GM19099 (cell line): ENCODE data around the gene FMNL1.

ENCODE experiments used
- POLR2A ChIP-seq: IDR thresholded peaks from 3 replicates; pipeline ENCODE4 v1.6.1; 2011; ENCODE audit warnings: low read depth; ENCODE audit not compliant: insufficient read length; ENCODE audit errors: extremely low read depth

Gene FMNL1

GRCh38 chr17:45221081-45222013 lies at the start of gene FMNL1:
TSS of gene FMNL1 (plus strand) at chr17:45221885. CDS start at chr17:45222125, 240 bp downstream.
- TF ChIP-seq POLR2A = peak; percentile 56

- no peak for TF ChIP-seq POLR2A
These were observed 49.5 kb upstream of the FMNL1 start for GRCh38 chr17:45172232-45172540.

- TF ChIP-seq POLR2A = peak; percentile 32
These were observed 49.0 kb upstream of the FMNL1 start for GRCh38 chr17:45172541-45173286.

GRCh38 chr17:45175759-45176115 lies 45.9 kb upstream of the FMNL1 start:
- TF ChIP-seq POLR2A = no peak

- no peak for TF ChIP-seq POLR2A
These were observed 44.1 kb upstream of the FMNL1 start for GRCh38 chr17:45177563-45177962.

GRCh38 chr17:45184144-45184543 lies 37.5 kb upstream of the FMNL1 start:
- TF ChIP-seq POLR2A = no peak

GRCh38 chr17:45186801-45187354 lies 34.8 kb upstream of the FMNL1 start:
- TF ChIP-seq POLR2A = no peak

- TF ChIP-seq POLR2A = no peak
These were observed 32.7 kb upstream of the FMNL1 start for GRCh38 chr17:45189009-45189408.

GRCh38 chr17:45190503-45191255 lies 31.0 kb upstream of the FMNL1 start:
- no peak for TF ChIP-seq POLR2A

GRCh38 chr17:45195424-45195823 lies 26.3 kb upstream of the FMNL1 start:
- no peak for TF ChIP-seq POLR2A

- no peak for TF ChIP-seq POLR2A
These were observed 24.6 kb upstream of the FMNL1 start for GRCh38 chr17:45197108-45197507.

GRCh38 chr17:45197555-45198334 lies 23.9 kb upstream of the FMNL1 start:
- no peak for TF ChIP-seq POLR2A

- TF ChIP-seq POLR2A = no peak
These were observed 21.0 kb upstream of the FMNL1 start for GRCh38 chr17:45200701-45201100.

GRCh38 chr17:45201457-45201856 lies 20.2 kb upstream of the FMNL1 start:
- no peak for TF ChIP-seq POLR2A
